Suprapubic skin (tissue), 4 donors: Measurements from ENCODE around the gene ANKH. TPM values are rescaled to one million over a fixed set of nuclear protein-coding genes. Genes with fewer than 3 reads are reported as not detected.

Source experiments
- DNase-seq, 2 donors: peaks; one replicate each; pipeline ENCODE4 v3.0.0-alpha.2; 2019; ENCODE audit warnings: low spot score in 2 of 2
- H3K27ac ChIP-seq: fragments of 200-600 bp; sonication (generic); one replicate; pipeline ENCODE4 v1.5.1; 2019
- H3K27me3 ChIP-seq: fragments of 200-600 bp; sonication (generic); one replicate; pipeline ENCODE4 v1.5.1; 2019
- H3K36me3 ChIP-seq: fragments of 200-600 bp; sonication (generic); one replicate; pipeline ENCODE4 v1.5.1; 2019
- H3K4me1 ChIP-seq: fragments of 200-600 bp; sonication (generic); one replicate; pipeline ENCODE4 v1.5.1; 2019
- H3K4me3 ChIP-seq: fragments of 200-600 bp; sonication (generic); one replicate; pipeline ENCODE4 v1.5.1; 2019; ENCODE audit warnings: mild to moderate bottlenecking
- H3K9me3 ChIP-seq: fragments of 200-600 bp; sonication (generic); one replicate; pipeline ENCODE4 v1.5.1; 2019
- CTCF ChIP-seq, 2 donors: fragments of 200-600 bp in 1 of 2; fragments of 450-650 bp in 1 of 2; sonication (generic) in 1 of 2; IDR thresholded peaks; one replicate each; pipeline ENCODE4 v1.5.1; 2016 to 2019; ENCODE audit warnings: antibody characterized with exemption in 2 of 2, mild to moderate bottlenecking in 1 of 2, moderate library complexity in 1 of 2
- EP300 ChIP-seq: sonication (generic); formaldehyde crosslinking; IDR thresholded peaks from one replicate; pipeline ENCODE4 v1.6.1; 2017; ENCODE audit warnings: antibody characterized with exemption
- POLR2A ChIP-seq, 2 donors: fragments of 450-650 bp; IDR thresholded peaks; one replicate each; pipeline ENCODE4 v1.6.1; 2017; ENCODE audit warnings: antibody characterized with exemption in 2 of 2, mild to moderate bottlenecking in 2 of 2, moderate library complexity in 2 of 2
- POLR2AphosphoS5 ChIP-seq, 3 donors: sonication (generic); formaldehyde crosslinking; IDR thresholded peaks; one replicate each; pipeline ENCODE4 v1.6.1; 2017; ENCODE audit warnings: antibody characterized with exemption in 3 of 3
- WGBS: methylation state at CpG from one replicate; pipeline ENCODE4 v1.1.5; 2018; 5-methylcytosine and 5-hydroxymethylcytosine counted together
- total RNA-seq, 4 donors: library from RNA; depleted of rRNA; stranded (reverse); fragments of >200 nt; gene quantifications; one replicate each; pipeline ENCODE4 v1.1.0, GENCODE V29; 2016

Gene ANKH
- total RNA-seq, 4 donors from 2014 or later, result 59.8 to 86.1 (median 70.4) TPM

- Histone ChIP-seq H3K27ac (peak overlapping the region; percentile 50), H3K36me3 (no peaks in the 10 kb centered on the region), H3K4me1 (peaks cover 8% of the 10 kb centered on the region), H3K4me3 (no peak overlapping the region), H3K27me3 (no peaks in the 10 kb centered on the region), H3K9me3 (no peaks in the 10 kb centered on the region)
- WGBS, result 85% methylated on average over 6 of the region's 6 CpGs
- DNase-seq, result no peak
- TF ChIP-seq POLR2AphosphoS5 (IDR thresholded peaks at IDR 0.05) (no peak), POLR2A (IDR thresholded peaks at IDR 0.05) (no peak), CTCF (IDR thresholded peaks at IDR 0.05) (no peak), EP300 (no peak)
Measured at GRCh38 chr5:14810282-14810681, 61.3 kb downstream of the ANKH start.

DNA sequence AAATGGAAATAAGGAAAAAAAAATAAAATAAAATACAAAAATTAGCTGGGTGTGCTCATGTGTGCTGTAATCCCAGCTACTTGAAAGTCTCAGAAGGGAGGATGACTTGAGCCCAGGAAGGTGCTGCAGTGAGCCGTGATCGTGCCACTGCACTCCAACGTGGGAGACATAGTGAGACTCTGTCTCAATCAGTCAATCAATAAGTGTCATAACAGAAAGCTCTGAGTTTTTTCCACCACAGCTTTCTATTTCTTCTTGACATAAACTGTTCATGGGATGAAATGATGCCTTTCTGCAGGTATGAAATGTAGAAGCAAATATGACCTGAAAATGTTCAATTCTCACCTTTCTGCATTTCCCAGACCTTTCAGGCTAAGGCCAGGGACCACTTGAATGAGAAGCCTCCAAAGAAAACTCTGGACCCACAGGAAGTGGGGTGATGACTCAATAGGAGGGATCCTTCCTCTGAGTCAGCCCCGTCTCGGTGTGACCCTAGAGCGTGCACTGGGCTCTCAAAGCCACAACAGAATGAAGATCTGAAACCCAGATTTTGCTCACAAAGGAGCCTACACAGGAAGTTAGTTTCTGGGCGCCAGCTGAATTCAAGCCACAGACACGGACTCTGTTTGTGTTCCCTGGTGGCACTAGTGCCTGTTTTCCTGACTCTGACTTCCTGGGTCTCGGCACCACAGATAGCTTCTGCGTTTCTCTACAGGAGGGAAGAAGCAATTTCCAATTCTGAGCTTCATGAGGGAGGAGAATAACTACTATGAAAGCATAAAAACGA, 62.0 kb downstream of the ANKH start:
- peak in 1 of 2 donors; percentile 70 for DNase-seq
- Histone ChIP-seq H3K27ac (peak overlapping the region; percentile 50), H3K36me3 (no peaks in the 10 kb centered on the region), H3K4me1 (peaks cover 8% of the 10 kb centered on the region), H3K9me3 (no peaks in the 10 kb centered on the region), H3K4me3 (no peak overlapping the region), H3K27me3 (no peaks in the 10 kb centered on the region)
- 53% methylated on average over 11 of the region's 11 CpGs for WGBS
- TF ChIP-seq POLR2AphosphoS5 (IDR thresholded peaks at IDR 0.05), result no peak
- TF ChIP-seq EP300, result no peak
- no peak for TF ChIP-seq CTCF (IDR thresholded peaks at IDR 0.05)
- TF ChIP-seq POLR2A (IDR thresholded peaks at IDR 0.05), result no peak

GRCh38 chr5:14807471-14807870, 64.1 kb downstream of the ANKH start:
- 99% methylated on average over 3 of the region's 3 CpGs for WGBS

GRCh38 chr5:14806456-14806855, 65.1 kb downstream of the ANKH start:
- Histone ChIP-seq H3K4me3 (no peak overlapping the region), H3K36me3 (no peaks in the 10 kb centered on the region), H3K4me1 (peaks cover 8% of the 10 kb centered on the region), H3K9me3 (no peaks in the 10 kb centered on the region), H3K27me3 (no peaks in the 10 kb centered on the region), H3K27ac (no peak overlapping the region)
- no peak for TF ChIP-seq POLR2AphosphoS5 (IDR thresholded peaks at IDR 0.05)
- TF ChIP-seq EP300, result no peak
- no peak for TF ChIP-seq POLR2A (IDR thresholded peaks at IDR 0.05)
- TF ChIP-seq CTCF (IDR thresholded peaks at IDR 0.05), result no peak
- WGBS, result 57% methylated on average over 7 of the region's 7 CpGs
- peak in 1 of 2 donors; percentile 65 for DNase-seq

More at GRCh38 chr5:14807471-14807870, 64.1 kb downstream of the ANKH start:
- DNase-seq, result no peak
- Histone ChIP-seq H3K9me3 (no peaks in the 10 kb centered on the region), H3K27ac (no peak overlapping the region), H3K27me3 (no peaks in the 10 kb centered on the region), H3K4me1 (peaks cover 8% of the 10 kb centered on the region), H3K4me3 (no peak overlapping the region), H3K36me3 (no peaks in the 10 kb centered on the region)
- TF ChIP-seq POLR2AphosphoS5 (IDR thresholded peaks at IDR 0.05) (no peak), EP300 (no peak), CTCF (IDR thresholded peaks at IDR 0.05) (no peak), POLR2A (IDR thresholded peaks at IDR 0.05) (no peak)

DNA sequence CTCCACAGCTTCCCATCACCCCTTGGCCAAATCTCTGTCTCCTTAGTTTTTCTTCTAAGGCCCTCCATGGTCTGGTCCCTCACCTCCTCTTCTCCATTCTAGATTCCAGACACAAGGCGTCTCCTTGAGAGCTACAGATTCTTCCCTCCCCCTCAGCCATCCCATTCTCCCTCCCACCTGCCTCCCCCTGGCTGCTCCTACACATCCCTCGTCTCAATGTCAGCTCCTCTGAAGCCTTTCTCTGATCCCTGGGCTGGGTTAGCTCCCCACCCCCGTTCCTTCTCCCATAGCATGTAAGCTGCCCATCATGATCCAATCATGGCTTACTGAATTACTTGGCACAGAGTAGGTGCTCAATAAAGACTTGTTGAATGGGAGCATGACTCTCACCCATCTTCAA, 69.0 kb downstream of the ANKH start:
- no peak for DNase-seq
- H3K4me3 ChIP-seq, result no peak overlapping the region
- WGBS, result 86% methylated on average over 3 of the region's 3 CpGs

More for the DNA sequence above, 69.0 kb downstream of the ANKH start:
- TF ChIP-seq POLR2A (IDR thresholded peaks at IDR 0.05) (no peak), EP300 (no peak), CTCF (IDR thresholded peaks at IDR 0.05) (no peak), POLR2AphosphoS5 (IDR thresholded peaks at IDR 0.05) (no peak)
- H3K9me3 ChIP-seq, result no peaks in the 10 kb centered on the region
- no peak overlapping the region for H3K27ac ChIP-seq
- no peaks in the 10 kb centered on the region for H3K4me1 ChIP-seq
- H3K27me3 ChIP-seq, result no peaks in the 10 kb centered on the region
- H3K36me3 ChIP-seq, result no peaks in the 10 kb centered on the region
